Activated CD4-positive, alpha-beta T cell treated with anti-CD3 and anti-CD28 coated beads, Interleukin-2, amount 50 U/mL, for 48 hours (primary cell): ENCODE measurements around the gene NRP2.

Experiments
- DNase-seq, 2 experiments: peaks; one replicate each; pipeline ENCODE4 v3.0.0-alpha.2; 2020

Gene NRP2

DNA sequence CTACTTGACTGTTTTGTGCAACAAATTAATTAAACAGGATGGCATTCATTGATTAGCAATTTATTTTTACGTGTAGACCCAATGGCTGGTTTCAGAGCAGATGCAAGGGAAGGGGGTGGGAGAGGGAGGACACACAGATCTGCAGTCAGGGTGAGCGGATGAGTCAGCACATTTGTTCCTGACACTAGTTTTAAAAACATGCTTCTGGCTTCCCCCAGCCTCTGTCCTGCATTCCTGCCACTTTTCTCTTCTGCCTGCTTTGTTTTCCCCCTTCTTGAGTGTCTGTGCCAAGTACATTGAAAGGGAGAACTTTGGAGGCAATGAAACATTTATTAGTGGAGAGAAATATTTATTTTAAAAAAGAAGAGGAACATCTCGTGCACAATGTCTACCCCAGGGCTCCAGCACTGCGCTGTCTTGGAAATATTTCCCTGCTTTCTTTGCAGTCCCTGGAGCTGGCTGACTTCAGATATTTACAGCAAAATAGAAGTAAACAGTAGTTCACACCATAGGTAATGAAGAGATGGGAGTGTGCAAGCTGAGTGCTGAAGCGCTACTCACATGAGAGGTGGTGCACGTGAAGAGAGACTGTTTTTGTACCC lies 52.2 kb downstream of the NRP2 start:
- DNase-seq = no peak

DNA sequence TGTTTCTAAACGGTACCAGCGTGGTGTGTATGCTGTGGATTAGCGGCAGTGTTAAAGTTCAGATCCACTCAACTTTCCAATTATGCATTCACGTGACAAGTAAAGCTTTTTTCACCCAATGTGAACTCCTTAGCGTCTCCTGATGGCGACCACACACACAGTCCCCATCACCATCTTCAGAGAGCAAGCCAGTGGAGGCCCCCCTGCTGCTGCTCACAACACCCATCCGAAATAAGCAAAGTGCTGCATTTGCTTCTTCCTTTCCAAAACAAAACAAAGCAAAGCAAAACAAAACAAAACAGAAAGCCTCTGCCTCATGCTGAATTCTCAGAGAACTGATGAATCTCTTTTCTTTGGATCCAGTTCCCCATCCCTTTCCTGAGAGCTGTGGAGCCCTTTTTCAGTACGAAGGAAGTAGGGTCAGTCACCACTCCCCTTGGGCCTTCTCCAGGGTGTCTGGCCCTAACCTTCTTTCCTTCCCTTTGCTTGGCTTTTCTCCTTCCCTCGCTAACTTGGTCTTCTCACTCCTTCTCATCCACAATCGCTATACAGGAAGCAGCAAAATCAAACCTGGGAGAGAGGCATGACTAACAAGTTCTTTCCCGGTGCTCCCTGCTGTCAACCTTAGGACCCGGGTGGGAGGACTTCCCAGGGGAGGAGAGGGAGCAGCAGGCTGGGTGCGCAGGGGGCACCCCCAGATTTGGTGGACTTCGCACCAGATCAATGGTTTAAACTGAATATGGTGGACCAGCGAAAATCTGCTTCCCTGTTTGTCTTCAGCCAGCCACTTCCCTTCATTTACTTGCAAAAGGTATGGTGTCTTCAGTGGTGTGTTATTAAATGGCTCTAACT lies 56.0 kb downstream of the NRP2 start:
- DNase-seq = no peak

GRCh38 chr2:205739620-205740019 lies 57.3 kb downstream of the NRP2 start:
- no peak for DNase-seq

- DNase-seq = no peak
Observed at GRCh38 chr2:205740381-205740780, 58.1 kb downstream of the NRP2 start.

DNA sequence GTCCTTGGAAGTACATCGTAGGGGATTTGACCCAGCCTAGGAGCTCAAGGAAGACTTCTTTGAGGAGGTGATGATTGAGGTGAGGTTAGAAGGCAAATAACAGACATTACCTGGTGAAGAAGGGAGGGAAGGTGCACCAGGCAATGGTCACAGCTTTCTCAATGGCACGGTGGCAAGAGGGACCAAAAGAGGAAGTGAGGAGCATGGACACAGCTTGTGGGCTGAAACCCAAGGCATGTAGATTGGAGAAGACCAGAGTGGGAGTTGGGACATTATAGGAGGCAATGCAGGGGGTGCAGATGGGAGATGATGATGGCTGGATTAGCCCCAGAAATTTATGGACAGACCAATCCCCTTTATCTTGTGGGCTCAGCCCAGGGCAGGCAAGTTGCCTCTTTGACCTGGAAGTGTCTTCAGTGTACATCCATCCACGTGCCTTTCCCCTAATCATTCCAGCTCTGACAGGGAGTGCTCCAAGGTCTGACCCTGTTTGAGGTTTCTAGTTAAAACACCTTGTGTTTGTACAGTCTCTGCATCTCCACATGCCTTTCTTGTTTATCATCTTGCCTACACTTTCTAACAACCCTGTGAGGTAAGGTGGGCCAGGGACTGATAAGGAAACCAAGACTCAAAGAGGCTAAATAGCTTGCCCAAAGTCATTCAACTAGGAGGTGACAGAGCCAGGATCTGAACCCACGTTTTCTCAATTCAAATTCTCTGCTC lies 59.1 kb downstream of the NRP2 start:
- no peak for DNase-seq

DNA sequence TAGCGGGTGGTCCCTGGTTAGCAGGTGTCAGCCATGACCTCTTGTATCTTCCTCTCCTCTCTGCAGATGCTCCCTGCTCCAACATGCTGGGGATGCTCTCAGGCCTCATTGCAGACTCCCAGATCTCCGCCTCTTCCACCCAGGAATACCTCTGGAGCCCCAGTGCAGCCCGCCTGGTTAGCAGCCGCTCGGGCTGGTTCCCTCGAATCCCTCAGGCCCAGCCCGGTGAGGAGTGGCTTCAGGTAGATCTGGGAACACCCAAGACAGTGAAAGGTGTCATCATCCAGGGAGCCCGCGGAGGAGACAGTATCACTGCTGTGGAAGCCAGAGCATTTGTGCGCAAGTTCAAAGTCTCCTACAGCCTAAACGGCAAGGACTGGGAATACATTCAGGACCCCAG lies 60.8 kb downstream of the NRP2 start:
- DNase-seq = no peak

DNA sequence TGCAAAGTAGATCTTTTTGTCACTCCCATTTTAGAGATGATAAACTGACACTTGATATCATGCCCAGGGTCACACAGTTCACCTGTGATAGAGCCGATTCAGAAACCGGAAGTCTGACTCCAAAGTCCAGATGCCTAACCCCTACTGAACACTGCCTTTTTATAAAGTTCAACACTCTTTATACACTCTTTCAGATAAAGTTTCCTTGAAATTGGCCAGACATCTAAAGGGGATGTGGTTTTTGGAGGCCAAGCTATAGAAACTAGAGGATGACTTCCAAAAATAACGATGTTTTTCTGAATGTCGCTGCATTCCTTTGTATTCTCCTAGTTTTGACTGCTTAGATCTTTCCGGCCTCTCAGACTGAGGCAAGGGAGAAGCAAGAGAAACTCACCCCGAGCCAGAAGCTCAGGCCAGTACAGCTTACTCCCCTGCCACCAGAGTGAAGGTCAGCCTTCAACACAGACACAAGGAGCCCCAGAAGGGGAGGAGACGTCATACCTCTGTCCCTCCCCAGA lies 61.8 kb downstream of the NRP2 start:
- no peak for DNase-seq

GRCh38 chr2:205745661-205746419 lies 63.5 kb downstream of the NRP2 start:
- no peak for DNase-seq

DNA sequence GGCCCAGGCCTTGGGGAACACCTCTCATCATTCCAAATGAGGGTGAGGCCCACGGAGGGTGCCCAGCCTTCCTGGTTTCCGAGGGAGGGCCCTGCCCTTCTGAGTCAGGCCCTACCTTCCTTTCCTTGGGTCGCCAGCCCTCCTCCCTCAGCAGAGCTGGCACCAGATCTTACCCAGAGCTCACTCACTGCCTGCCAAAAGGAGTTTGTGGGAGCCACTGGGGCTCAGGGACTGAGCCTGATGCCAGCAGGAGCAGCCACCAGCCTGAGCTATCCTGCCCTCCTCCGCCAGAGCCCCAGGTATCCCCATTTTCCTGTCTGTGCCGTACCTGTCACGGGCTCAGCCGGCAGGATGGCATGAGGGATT lies 64.1 kb downstream of the NRP2 start:
- DNase-seq = no peak

GRCh38 chr2:205747829-205748386 lies 65.6 kb downstream of the NRP2 start:
- no peak for DNase-seq

- DNase-seq = no peak
Observed at GRCh38 chr2:205748639-205749038, 66.3 kb downstream of the NRP2 start.

DNA sequence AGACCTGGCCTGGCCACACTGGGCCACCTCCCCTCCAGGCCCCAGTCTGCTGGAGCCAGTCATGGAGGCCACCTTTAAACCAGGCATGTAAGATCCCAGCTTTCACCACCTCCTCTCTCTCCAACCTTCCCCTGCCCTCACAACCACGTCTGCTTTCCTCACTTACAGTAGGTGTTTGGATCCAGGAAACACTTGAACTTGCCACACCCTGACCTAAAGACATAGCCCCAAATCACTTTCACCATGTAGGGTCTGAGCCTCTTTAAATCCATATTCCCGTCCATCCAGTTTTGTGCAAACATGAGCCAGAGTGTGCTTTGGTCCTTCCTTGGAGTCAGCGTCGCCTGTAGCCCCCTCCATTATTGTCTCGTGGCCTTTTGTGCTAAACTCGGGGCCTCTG lies 66.8 kb downstream of the NRP2 start:
- DNase-seq = no peak

DNA sequence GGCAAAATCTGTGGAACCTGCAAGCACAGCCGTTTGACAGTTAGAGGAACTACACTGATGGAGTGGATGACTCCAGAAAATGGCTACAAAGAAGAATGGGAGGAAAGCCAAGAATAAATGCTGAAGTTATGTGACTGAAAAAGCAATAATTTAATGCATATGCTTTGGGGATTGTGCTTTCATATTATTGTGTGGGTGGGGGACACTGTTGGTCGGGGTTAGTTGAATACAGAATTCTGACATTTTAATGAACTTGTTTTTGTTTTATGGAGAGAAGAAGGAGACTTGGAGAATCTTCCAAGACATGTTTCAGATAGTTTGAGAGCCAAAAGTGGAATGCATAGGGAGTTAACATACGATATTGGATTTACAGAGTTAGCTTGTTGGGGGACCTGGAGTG lies 68.5 kb downstream of the NRP2 start:
- no peak for DNase-seq

DNA sequence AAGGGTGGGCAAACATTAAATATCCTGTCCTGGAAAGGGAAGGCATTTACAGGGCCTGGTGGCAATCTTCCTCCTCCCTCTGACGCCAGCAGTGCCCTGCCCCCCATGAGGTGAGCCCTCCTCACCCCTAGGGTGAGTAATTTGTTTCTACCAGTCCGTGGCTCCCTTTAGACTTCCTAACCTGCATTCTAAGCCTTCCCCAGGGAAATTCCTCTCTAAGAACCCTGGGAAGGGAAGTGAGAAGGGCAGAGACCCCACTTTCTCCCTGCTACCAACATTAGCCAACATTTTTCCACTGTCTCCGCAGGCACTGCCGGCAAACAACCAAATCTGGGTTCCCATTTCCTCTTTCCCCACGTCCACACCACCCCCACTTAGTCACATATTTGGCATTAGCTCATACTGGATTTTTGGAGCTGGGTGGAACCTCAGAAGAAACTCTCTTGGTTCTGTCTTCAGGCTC lies 69.3 kb downstream of the NRP2 start:
- no peak for DNase-seq

DNA sequence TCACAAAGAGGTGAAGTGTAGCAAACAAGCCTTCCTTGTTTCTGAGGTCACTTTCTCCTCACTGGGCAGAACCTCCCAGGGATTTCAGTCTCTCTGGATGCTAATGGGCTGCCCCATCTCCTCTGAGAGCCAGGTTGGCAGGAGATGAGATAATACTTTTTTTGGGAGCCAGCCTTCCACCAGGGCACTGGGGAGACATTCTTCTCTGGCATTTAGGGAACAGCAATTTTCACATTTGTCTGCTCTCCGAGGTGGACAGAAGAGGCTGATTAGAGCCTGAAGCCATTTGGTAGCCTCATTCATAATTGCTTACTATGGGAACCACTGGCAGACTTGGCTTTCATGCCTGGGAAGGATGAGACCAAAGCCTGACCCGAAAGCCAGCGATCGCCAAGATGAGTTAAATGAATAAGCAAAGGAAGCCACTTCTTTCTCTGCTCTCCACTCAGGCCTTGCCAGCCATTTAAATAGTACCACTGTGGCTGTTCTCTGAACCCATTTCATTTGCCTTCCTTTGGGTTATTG lies 70.1 kb downstream of the NRP2 start:
- DNase-seq = no peak

DNA sequence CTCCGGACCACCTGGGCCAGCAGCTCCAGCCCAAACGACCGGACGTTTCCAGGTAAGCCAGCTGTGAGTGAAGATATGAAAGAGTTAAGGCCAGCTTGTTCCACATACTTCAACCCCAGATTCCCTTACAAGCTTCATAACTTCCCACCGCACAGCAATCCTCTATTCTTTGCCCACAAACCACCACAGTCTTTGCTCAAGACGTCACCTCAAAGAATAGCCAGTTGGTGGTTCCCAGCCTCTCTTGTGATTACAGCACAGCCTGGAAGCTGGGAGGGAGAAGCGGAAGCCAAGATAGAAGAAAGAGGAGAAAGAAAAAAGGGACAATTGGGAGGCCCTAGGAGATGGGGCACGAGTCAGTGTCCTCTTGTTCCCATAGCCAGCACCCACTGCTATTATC lies 70.6 kb downstream of the NRP2 start:
- no peak for DNase-seq

DNA sequence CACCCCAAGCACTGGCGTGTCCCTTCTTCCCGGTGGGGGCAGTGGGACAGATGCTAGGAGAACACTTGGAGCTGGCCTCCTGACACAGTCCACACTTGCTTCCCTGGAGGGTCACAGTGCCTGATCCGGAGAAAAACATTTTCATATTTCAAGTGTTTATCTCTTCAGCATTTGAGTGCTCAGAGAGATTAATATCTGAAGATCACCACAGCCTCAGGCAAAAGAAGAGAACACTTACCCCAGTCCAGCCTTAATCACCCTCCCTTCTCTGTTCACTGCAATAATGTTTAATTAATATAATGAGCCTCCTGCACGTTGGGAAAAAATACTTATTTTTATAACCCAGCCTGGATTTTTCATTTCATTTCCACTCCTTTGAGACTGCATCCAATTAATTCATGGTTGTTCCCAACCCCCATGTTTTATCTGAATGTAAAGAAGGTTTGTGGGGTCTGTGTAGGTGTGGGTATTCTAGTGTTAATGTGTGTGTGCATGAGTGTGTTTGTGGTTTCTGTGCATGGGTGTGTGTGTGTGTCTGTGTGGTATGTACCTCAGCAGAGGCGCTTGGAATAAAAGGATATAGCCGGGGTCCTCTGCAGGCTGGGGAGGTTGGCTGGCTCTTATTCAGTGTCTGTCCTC lies 72.1 kb downstream of the NRP2 start:
- no peak for DNase-seq

GRCh38 chr2:205754924-205755321 lies 72.6 kb downstream of the NRP2 start:
- no peak for DNase-seq

GRCh38 chr2:205755923-205756322 lies 73.6 kb downstream of the NRP2 start:
- DNase-seq = no peak

GRCh38 chr2:205757271-205757670 lies 75.0 kb downstream of the NRP2 start:
- no peak for DNase-seq

DNA sequence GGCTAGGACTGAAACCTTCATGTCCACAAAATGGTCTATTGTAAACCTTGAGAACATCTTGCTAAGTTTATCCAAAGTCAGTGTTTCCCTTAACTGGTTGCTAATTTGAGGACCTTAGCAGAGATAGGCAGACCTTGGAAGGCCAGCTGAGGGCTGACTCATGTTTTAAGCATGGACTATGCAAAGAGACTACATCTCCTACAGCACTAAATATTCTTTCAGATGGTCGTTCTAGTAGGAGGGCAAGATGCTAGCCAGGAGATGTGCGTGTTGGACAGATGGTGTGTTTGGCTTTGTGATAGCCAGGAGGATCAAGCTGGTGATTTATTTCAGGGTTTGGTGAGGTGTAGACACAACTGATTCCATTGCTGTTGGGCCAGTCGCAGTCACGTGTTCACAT lies 75.8 kb downstream of the NRP2 start:
- no peak for DNase-seq

DNA sequence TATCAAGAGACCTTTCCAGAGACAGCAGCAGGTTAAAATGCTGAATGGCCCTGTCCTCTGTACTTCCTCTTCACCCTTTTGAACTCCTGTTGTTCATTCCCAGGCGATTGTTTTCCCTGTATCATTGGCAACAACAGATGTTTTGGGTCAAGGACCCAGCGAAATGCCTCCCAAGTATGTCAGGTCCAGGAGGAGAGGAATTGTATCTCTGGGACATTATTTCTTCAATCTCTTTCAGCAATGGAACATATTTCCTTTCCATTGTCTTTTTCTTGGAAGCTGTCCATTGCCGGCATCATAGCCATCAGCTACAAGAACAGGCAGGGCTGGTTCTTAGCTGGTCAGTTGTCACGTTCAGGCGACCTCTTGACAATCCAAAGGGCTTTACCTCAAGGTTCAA lies 76.2 kb downstream of the NRP2 start:
- DNase-seq = no peak
